Fibroblast of the conjunctiva (primary cell): ENCODE data around the gene TUBB4A.
"Not testable (repeated sequence)": the region's sequence is repeated elsewhere in the genome, so short reads cannot be mapped to it uniquely, and the experiment has no call there.

Source experiments
- DNase-seq: peaks from one replicate; pipeline ENCODE4 v3.0.0-alpha.2; 2010; ENCODE audit warnings: low read depth

TUBB4A gene

GRCh38 chr19:6501740-6502648 is at the start of gene TUBB4A:
TSS of gene TUBB4A (minus strand) at chr19:6502309. CDS start at chr19:6502212, 97 bp downstream.
- DNase-seq, result no peak

DNA sequence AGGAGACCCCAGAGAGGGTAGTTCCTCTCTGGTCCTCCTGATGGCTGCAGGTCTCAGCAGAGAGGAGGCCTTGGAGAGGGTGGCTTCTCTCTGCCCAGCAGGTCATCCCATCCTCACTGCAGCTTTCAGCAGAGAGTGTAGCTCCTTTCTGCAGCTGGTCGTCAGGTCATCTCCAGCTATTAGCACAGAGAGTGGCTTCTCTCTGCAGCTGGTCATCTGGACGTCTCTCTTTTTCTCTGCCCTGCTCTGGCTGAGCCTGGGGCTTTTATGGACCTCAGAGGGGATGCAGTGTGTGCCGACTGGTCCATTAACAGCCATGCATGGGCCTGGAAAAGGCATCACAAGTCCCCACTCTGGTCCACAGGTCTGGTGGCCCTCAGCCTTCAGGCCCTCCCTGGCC is 49.0 kb upstream of the TUBB4A start:
- DNase-seq, result no peak

DNA sequence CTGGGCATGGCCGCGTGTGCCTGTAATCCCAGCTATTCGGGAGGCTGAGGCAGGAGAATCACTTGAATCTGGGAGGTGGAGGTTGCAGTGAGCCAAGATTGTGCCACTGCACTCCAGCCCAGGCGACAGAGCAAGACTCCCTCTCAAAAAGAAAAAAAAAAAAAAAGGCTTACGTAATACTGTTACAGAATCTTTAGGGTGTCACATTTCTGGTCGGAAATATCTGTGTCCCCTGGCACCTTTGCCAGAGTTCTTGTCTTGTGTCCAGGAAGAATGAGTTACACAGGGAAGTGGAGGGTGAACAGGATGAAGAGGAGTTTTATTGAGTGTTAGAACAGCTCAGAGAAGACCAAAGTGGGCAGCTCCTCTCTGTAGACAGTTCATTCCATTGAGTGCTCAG is 48.6 kb upstream of the TUBB4A start:
- not testable (repeated sequence) for DNase-seq

DNA sequence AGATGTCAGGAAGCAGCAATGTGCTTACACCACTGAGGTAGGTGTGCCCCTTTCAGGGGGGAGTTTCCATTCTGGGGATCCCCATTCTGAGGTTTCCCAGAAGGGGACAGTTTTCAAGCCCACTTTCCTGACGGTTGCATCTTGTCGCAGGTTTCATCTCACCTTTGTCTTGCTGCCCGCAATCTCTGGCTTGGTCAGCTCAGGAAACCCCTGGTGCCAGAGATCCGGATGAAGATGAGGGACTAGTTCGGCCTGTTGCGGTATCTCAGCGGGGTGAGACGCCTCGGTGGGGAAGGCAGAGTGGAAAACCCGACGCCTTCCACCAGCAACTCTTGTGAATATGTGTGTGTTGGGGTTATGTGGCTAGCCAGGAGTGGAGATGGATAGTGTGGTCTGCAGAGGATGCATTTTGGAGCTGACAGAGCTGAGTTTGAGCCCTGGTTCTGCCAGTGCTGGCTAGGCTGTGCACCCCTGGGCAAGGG is 41.8 kb upstream of the TUBB4A start:
- DNase-seq, result no peak

DNA sequence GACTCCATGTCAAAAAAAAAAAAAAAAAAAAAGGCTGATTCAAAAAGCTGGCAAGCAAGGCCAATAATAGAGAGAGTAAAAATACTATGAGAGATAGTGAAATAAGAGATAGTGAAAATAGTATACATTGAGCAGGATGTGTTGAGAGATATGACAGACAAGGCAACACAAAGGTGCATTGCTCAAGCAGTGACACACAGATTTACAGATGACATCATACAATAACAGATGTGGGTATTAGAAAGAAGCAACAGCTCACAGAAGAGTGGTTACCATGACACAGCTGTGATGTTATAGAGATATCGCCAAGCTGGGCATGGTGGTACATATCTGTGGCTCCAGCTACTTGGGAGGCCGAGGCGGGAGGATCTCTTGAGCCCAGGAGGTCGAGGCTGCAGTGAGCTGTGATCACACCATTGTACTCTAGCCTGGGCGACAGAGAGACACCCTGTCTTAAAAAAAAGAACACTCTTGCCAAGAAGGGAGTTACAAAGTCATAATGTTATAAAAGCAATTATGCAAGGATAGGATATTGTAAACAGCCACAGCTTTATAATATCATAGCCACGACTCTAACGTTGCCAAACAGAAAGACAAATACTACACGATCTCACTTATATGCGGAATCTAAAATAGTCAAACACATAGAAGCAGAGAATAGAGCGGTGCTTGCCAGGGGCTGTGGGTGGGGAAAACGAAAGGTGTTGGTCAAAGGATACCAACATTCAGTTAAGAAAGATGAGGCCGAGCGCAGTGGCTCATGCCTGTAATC is 39.0 kb upstream of the TUBB4A start:
- DNase-seq, result no peak

- DNase-seq, result no peak
Observed at GRCh38 chr19:6539514-6539913, 37.4 kb upstream of the TUBB4A start.

DNA sequence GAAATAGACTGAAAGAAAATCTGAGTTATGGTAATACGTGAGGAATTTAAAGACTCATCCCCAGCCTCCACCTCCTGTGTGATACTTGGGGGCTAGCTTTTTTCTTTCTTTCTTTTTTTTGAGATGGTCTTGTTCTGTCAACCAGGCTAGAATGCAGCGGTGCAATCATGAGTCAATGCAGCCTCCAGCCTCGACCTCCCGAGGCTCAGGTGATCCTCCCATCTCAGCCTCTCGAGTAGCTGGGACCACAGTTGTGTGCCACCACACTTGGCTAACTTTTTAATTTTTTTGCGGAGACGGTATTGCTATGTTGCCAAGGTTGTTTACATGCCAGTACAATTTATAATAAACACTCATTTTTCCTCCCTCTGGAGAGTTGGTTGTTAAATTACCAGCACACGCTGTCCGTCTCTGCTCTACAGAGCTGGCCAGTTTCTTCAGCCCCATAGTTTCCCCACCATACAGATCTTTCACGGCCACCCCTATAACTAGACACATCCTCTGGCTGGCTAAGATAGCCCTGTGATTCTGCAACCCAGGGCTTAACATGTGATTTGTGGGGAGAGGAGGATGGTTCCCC is 33.5 kb upstream of the TUBB4A start:
- no peak for DNase-seq

- DNase-seq, result no peak
Observed at GRCh38 chr19:6534451-6535093, 32.5 kb upstream of the TUBB4A start.

DNA sequence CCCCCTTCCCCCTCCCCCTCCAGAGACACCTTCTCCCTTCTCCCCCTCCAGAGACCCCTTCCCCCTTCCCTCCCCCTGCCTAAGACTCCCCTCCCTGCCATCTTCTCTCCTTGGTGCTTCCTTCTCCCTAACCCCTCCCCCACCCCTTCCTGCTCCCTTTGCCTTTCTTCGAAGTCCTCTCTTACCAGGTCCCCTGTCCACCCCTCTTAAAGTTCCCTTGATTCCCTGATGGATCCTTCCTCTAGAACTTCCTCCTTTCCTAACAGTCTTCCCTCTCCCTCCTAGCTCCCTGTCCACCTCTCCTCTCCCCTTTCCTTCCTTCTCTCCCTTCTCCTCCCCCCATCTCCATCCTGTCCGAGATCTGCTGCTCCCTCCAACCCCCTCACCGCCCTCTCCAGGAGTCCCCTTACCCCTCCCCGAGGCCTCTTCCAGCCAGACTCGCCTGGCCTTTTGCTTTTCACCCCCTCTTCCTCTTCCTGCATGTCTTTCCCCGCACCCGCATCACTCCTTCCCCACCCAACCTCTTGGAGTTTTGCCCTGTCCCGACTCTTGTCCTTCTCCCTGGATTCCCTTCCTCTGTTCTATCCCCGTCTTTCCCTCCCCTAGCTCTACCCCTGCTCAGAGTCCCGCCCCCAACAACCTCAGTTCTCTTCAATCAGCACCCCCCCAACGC is 31.8 kb upstream of the TUBB4A start:
- DNase-seq, result no peak

GRCh38 chr19:6533000-6533328 is 30.9 kb upstream of the TUBB4A start:
- no peak for DNase-seq

DNA sequence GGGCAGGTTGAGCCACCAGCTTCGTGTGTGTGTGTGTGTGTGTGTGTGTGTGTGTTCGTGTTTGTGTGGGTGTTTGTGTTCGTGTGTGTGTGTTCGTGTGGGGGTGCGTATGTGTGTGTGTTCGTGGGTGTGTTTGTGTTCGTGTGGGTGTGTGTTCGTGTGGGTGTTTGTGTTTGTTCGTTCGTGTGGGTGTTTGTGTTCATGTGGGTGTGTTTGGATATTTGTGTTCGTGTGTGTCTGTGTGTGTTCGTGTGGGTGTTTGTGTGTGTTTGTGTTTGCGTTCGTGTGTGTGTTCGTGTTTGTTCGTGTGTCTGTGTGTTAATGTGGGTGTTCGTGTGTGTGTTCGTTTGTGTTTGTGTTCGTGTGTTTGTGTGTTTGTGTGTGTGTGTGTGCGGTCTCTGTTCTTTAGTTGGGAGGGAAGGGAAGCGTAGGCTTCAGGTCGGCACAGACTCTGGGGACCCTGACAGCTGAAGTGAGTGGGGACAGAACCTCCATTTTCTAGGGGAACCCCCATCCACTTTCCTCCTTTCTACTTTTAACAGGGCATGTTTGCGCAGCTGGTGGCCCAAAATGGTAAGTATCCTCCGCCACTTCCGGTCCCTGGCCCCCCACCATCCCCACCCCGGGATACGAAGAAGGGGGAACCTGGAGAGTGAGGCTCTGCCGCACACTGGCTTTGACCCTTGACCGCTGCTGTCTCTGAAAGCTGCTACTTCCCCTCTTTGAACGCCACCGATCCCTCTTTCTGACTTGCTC is 30.3 kb upstream of the TUBB4A start:
- DNase-seq, result no peak

DNA sequence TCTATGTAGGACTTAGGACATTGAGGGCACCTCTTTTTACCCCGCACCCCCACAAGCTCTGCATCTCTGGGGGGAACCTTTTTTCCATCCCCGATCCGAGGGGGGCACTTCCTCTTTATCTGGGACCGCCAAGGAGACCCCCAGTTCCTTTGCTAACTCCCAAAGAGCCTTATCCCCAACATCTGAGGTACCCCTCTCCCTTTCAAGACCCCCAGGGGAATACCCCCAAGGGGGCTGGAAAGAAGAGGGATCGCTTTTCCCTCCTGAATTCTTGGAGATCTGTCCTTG is 29.8 kb upstream of the TUBB4A start:
- DNase-seq, result no peak

DNA sequence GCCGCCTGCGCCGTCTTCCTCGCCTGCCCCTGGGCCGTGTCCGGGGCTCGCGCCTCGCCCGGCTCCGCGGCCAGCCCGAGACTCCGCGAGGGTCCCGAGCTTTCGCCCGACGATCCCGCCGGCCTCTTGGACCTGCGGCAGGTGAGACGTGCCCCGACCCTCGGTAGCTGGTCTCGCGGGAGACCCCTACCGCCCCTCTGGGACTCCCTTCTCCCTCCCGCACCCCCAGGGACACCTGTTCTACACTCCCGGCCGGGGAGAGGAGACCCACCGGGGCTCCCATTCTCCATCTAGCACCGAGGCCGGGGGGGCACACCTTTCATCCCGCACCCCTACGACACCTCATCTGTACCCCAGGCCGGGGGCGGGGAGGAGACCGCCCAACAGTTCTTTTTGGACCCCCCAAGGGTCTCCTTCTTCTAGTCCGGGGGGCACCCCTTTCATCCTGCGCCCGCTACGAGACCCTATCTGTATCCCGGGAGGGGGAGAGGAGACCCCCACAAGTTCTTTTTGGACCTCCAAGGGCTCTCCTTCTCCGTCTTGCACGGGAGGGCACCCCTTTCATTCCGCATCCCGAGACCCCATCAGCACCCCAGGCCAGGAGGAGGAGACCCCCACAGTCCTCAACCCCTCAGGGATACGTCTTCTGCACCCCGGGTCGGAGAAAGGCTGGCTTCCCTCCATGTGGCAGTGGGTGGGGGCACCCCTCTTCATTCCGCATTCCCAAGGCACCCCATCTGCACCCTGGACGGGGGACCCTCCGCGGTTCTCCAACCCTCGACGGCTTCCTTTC is 29.2 kb upstream of the TUBB4A start:
- no peak for DNase-seq

- peak; percentile 66 for DNase-seq
Observed at GRCh38 chr19:6530386-6531162, 28.5 kb upstream of the TUBB4A start, which contains the start of gene TNFSF9. TSS of gene TNFSF9 (plus strand) at chr19:6531026. CDS start at chr19:6531037, 11 bp downstream.

GRCh38 chr19:6529937-6530385 is 27.9 kb upstream of the TUBB4A start:
- DNase-seq, result no peak

- no peak for DNase-seq
Observed at GRCh38 chr19:6529351-6529750, 27.2 kb upstream of the TUBB4A start.

- no peak for DNase-seq
Observed at GRCh38 chr19:6528544-6529121, 26.5 kb upstream of the TUBB4A start.

DNA sequence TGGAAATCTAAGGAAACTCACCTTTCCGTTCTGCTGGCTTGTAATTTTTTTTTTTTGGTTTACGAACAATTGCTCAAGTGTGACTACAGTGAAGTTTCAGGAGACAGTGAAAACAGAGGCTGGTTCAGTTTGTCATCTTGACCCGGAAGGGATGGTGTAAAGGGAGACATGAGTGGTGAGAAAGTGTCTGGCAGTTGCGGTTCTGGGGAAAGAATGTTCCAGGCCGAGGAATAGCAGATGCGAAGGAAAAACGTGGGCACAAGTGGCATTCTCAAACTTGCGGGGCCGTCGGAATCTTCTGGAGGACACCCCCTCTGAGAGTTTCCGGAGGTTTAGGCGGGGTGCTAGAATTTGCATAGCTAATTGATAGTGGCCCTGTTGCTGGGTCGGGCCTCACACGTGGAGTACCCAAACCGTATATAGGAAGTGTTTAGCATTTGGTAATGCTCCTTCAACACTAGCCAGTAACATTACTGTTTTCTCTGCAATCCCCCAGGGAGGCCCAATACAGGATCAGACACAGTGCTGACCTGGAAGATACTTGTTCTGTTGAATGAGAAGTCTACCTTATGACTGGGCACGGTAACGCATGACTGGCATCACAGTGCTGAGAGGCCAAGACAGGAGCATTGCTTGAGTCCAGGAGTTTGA is 25.9 kb upstream of the TUBB4A start:
- DNase-seq, result no peak
